Hindlimb muscle (tissue), 1 donor: Measurements from ENCODE around the gene KDM8. TPM values are rescaled to one million over a fixed set of nuclear protein-coding genes. Genes with fewer than 3 reads are reported as not detected.
"Not testable (repeated sequence)": the region's sequence is repeated elsewhere in the genome, so short reads cannot be mapped to it uniquely, and the experiment has no call there.

Source experiments
- DNase-seq: peaks from one replicate; pipeline ENCODE4 v3.0.0-alpha.2; 2013
- polyA plus RNA-seq: library from polyadenylated mRNA; unstranded; fragments of 120-200 nt; gene quantifications from one replicate; pipeline ENCODE4 v1.2.1, GENCODE V29; 2013; ENCODE audit not compliant: insufficient read length

The KDM8 gene
- polyA plus RNA-seq, 1 donor, result 4.7 TPM

DNA sequence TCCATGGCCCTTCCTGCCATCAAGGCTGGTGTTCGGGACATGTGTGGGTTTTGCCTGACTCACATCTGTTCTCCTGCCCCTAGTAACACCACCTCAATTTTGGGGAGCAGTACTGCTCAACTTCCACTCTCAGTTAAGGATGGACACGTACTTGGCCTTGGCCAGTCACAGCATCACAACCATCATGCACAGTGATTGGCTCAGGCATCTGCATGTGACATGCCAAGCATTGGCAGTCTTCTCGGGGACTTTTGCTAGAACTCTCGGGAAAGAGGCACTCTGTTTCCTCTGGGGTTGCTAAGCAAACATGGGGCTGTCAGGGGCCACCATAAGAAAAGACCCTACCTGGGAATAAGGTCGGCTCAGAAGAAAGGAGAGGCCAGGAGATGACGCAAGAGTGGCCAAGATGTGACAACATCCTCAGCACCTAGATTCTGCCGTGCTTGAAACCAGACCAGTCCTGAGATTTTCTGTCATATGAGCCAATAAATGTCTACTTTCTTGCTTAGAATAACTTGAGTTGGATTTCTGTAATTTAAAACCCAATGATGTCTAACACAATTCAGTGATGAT, 11.9 kb upstream of the KDM8 start:
- no peak for DNase-seq

- no peak for DNase-seq
These were observed 9.9 kb upstream of the KDM8 start for GRCh38 chr16:27193300-27193990.

- DNase-seq, result no peak
These were observed 8.1 kb upstream of the KDM8 start for GRCh38 chr16:27195076-27195741.

DNA sequence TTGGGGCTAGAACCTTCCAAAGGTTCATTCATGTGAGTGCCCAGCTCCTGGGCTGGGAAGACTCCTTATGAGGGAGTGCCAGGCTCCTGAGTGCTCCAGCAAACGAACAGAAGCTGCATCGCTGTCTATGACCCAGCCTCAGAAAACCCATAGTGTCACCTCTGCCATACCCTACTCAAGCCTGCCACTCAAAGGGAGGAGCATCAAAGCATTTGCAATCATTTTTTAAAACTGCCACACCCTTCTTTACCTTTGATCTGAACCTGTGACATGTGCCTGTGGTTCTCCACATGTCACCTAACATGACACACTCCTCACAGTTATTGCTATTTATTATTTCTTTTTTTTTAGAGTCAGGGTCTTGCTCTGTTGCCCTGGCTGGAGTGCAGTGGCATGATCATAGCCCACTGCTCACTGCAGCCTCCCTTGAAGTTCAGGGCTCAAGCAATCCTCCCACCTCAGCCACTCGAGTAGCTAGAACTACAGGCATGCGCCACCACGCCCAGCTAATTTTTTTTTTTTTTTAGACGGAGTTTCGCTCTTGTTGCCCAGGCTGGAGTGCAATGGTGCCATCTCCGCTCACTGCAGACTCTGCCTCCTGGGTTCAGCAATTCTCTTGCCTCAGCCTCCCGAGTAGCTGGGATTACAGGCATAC, 7.3 kb upstream of the KDM8 start:
- DNase-seq, result no peak

- DNase-seq, result no peak
These were observed 6.3 kb upstream of the KDM8 start for GRCh38 chr16:27197004-27197403.

DNA sequence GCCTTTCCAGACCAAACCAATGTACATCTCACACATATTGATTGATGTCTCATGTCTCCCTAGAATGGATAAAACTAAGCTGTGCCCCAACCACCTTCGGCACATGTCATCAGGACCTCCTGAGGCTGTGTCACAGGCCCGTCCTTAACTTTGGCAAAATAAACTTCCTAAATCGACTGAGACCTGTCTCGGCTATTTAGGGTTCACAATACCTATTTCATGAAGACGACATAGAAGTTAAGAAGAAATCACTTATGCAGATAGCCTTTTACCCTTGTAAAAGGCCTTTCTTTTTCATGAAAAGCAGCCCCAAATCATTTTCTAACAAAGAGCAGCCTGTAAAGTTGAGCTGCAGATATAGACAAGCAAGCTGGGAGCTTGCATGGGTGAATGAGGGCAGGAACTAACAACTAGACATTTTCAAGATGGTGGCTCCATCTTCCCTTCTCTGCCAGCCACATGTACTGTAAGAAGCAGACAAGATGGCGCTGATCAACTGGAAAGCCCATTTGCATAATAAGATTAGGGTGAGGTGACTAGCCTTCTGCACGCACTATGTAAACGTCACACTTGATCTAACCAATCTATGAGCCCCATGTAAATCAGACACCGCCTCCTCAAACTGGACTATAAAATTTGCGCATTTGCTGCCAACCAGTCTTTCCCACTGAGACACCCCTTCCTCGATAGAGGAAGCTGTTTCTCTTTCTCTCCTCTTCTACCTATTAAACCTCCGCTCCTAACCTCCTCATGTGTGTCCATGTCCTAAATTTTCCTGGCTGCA, 4.7 kb upstream of the KDM8 start:
- no peak for DNase-seq

DNA sequence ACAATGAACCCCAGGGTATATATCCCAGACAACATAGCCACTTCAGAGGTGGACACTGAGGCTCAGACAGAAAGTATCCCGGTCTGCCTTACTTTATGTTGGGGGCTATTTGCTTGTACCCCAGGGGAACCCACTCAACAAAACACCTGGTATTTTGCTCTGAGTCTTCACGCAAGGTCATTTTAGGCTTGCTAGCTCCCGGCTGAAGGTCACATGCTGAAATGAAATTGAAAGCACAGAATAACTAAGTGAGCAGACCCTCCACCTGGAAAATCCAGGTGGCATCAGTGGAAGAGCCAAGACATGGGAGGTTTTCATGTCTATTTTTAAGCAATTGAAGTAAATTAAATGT, 4.1 kb upstream of the KDM8 start:
- DNase-seq, result no peak

GRCh38 chr16:27199736-27200135, 3.6 kb upstream of the KDM8 start:
- DNase-seq, result no peak

DNA sequence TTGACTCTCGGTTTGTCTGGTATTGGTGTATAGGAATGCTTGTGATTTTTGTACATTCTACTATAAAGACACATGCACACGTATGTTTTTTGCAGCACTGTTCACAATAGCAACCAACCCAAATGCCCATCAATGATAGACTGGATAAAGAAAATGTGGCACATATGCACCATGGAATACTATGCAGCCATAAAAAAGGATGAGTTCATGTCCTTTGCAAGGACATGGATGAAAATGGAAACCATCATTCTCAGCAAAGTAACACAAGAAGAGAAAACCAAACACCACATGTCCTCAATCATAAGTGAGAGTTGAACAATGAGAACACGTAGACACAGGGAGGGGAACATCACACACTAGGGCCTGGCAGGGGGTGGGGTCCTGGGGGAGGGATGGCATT, 2.4 kb upstream of the KDM8 start:
- not testable (repeated sequence) for DNase-seq

GRCh38 chr16:27202923-27203506, 311 bp upstream of the KDM8 start:
- peak; percentile 96 for DNase-seq

DNA sequence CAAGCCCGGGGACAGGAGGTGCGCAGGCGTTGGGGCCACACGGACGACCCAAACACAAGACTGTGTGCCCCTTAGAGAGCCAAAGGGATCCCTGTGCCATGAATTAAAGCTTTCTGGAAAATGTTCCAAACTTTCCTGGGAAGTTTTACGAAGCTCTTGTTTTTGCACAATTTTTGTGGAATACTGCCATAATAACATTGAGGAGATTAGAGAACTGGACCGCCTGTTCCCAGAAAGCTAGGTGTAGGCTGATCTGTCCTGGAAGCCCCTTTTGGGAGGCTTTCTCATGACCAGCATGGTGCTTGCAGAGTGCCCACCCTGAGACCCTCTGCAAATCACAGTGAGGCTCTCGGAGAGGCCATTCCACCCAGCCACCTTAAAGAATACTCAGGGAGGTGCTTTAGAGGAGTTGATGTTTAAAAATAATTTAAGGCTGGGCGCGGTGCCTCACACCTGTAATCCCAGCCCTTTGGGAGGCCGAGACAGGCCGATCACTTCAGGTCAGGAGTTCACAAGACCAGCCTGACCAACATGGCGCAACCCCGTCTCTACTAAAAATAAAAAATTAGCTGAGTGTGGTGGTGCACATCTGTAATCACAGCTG, 1.1 kb downstream of the KDM8 start:
- no peak for DNase-seq

- DNase-seq, result no peak
These were observed 2.2 kb downstream of the KDM8 start for GRCh38 chr16:27205423-27206065.

GRCh38 chr16:27207121-27207520, 3.8 kb downstream of the KDM8 start:
- DNase-seq, result not testable (repeated sequence)

- no peak for DNase-seq
These were observed 4.9 kb downstream of the KDM8 start for GRCh38 chr16:27208081-27208680.

DNA sequence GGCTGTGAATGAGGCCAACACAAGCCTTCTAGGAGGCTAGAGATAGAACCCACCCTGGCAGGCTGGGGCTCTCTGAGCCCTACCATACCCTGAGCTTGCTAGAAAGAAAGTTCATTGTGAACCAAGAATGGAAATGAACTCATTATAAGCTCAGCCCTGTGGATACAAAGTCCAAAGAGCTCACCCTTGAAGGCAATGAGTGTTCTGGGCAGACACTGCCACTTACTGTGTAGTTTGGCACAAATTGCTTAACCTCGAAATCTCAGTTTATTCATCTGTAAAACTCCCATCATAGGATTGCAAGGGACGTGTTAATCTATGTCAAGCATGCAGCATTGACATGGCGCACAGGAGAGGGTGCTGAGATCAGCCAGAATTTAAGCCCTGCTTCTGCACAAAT, 5.5 kb downstream of the KDM8 start:
- no peak for DNase-seq

DNA sequence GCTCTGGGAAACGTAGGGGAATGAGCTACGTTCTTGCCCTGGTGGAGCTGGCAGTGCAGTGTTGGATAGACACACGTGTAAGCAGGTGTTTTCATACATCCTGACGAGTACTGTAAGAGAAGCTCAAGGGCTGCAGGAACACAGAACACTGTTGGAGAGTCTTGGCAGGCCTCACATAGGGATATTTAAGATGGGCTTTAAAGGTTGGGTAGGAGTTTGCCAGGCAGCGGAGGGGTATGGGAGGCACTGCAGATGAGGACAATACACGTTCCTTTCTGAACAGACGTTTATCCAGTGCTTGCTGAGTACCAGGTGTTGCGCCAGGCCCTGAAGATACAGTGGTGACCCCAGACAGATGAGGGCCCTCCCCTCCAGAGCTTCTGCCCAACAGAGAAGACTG, 6.3 kb downstream of the KDM8 start:
- DNase-seq, result no peak

DNA sequence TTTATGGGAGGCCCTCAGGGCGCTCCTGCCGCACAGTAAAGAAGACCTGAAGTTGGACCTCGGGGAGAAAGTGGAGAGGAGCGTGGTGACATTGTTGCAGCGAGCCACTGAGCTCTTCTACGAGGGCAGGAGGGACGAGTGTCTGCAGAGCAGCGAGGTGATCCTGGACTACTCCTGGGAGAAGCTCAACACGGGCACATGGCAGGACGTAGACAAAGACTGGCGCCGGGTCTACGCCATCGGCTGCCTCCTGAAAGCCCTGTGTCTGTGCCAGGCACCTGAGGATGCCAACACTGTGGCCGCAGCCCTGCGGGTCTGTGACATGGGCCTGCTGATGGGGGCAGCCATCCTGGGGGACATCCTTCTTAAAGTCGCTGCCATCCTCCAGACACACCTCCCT, 6.8 kb downstream of the KDM8 start:
- DNase-seq, result no peak

DNA sequence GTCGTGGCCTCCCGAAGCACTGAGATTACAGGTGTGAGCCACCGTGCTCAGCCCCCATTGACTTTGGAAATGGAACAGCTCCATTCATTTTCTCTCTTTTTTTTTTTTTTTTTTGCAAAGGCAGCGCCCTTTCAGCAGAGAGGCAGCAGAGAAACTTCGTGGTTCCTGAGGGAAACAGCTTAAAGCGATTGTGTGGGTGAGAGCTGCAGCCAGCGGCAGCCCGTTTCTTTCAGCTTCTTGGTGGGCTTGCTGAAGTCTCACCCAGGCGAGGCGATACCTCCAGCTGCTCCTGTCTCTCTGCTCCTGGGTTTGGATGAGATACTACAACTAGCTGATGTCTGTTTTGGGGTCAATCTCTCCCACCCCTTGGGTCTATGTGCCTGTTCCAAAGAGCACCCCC, 7.7 kb downstream of the KDM8 start:
- no peak for DNase-seq

DNA sequence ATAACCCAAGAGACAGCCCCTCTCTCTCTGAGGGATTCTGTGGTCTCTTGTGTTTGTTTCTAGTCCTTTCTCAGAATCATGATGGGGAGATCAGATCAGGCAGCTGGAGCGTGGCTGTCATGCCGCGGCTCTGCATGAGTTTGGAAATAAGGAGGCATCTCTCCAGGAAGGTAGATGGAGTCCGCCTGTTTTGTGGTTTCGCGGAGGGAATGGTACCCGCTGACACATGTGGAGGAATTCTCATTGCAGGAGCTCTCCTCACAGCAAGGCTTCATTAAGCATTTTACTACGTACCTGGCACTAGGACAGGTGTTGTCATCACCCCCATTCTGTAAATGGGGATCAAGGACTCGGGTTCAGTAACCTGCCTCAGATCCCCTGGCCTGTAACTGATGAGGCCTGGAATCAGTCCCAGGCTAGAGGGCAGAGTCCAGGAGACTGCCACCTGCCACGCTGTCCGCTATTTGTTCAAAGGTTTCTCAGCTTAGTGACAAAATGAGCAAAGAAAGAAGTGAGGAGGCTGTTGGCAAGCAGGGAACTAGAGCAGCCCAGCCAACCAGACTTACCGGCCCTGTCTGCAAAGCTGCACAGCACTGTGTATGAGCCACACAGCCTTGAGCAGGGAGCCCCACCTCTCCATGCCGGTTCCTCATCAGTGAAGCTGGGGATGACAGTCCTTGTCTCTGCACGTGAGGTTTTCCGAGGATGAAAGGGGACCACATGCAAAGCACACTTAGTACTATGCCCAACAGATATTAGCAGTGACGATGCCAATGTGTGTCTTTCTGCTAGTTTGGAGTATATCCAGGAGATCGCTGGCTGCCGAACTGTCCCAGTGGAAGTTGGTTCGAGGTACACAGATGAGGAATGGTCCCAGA, 11.0 kb downstream of the KDM8 start:
- no peak for DNase-seq

- no peak for DNase-seq
These were observed 12.3 kb downstream of the KDM8 start for GRCh38 chr16:27215660-27216059.
